GM21576 (cell line): ENCODE data around the gene AQP12B.

Source experiments
- ATAC-seq: cut with Tn5 transposase; IDR thresholded peaks from one replicate; pipeline ENCODE4 v1.9.1; 2021; ENCODE audit warnings: mild to moderate bottlenecking, moderate library complexity; ENCODE audit not compliant: unreplicated experiment

Gene AQP12B

GRCh38 chr2:240717681-240718581 lies 35.2 kb upstream of the AQP12B start:
- ATAC-seq: no peak

GRCh38 chr2:240717181-240717641 lies 34.5 kb upstream of the AQP12B start:
- no peak for ATAC-seq

- ATAC-seq: no peak
These were observed 33.6 kb upstream of the AQP12B start for GRCh38 chr2:240716130-240716798.

DNA sequence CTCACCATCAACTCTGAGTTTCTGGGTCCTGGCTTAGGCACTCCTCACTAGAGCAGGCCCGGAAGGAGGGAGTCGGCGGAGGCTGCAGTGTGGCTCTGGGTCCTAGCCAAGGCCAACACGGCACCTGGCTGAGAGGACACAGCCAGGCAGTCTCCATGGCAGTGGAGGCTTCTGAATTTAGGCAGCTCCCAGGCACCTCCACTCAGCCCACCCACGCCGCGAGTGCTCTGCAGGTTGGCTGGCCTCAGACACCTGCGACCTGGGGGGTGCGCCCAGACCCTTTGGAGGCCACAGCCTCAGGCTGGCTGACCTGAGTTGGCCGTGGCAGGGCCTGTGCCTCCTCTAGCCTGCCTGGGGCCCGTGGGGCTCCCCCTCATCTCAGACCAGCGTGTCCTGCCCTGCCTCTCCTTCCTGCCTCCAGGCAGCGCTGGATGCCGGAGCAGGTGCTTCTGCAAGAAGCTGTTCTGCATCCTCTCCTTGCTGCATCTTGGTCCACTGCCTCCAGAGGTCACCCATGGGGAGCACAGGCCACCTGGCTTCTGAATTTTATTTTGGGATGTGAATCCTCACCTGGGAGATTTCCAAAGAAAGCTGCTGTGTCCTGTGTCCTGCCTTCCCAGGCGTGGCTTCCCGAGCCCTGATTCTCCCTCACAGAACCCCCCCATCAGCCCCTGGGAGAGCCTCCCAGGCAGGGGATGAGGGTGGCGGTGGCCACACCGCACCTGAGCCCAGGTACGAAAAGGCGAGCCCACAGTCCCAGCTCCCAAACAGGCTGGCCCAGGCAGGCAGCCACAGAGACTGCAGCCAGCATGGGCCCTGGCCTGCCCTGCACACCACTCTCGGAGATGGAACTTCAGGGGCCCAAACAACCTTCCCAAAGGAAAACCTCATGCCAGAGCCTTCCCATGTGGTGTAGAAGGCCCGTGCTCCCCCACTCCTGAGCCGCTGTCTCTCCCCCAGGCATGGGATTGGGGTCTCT lies 32.4 kb upstream of the AQP12B start:
- ATAC-seq: no peak

GRCh38 chr2:240713928-240714746 lies 31.5 kb upstream of the AQP12B start:
- ATAC-seq: no peak

GRCh38 chr2:240713071-240713927 lies 30.6 kb upstream of the AQP12B start:
- ATAC-seq: no peak

- no peak for ATAC-seq
These were observed 29.4 kb upstream of the AQP12B start for GRCh38 chr2:240712121-240712520.

DNA sequence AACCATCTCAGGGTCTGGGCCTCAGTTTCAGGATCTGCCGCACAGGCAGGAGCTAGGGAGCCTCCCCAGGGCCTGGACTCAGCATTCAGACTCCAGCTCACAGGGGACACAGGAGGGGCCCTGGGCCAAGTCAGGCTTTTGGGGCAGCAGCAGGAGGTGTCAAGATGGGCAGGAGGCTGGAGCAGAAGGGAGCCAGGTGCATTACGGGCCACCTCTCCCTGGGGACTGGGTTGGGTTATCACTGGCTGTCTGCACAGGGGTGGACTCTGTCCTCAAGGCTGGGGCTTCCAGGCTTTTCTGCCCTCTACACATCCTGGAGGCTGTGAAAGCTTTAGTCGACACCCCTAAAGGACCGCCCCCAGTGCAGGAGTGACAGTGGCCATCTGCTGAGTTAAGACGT lies 29.0 kb upstream of the AQP12B start:
- ATAC-seq: no peak

- ATAC-seq: no peak
These were observed 28.6 kb upstream of the AQP12B start for GRCh38 chr2:240711296-240711695.

DNA sequence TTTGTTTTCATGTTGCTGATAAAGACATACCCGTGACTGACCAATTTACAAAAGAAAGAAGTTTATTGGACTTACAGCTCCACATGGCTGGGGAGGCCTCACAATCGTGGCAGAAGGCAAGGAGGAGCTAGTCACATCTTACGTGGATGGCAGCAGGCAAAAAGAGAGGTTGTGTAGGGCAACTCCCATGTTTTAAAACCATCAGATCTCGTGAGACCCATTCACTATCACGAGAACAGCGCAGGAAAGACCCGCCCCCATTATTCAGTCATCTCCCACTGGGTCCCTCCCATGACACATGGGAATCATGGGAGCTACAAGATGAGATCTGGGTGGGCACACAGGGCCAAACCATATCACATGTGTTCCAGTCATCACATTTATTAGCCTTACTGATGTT lies 25.8 kb upstream of the AQP12B start:
- ATAC-seq: no peak

GRCh38 chr2:240707821-240708220 lies 25.1 kb upstream of the AQP12B start:
- no peak for ATAC-seq

- no peak for ATAC-seq
These were observed 24.5 kb upstream of the AQP12B start for GRCh38 chr2:240707043-240707756.

GRCh38 chr2:240705204-240705791 lies 22.6 kb upstream of the AQP12B start:
- no peak for ATAC-seq

DNA sequence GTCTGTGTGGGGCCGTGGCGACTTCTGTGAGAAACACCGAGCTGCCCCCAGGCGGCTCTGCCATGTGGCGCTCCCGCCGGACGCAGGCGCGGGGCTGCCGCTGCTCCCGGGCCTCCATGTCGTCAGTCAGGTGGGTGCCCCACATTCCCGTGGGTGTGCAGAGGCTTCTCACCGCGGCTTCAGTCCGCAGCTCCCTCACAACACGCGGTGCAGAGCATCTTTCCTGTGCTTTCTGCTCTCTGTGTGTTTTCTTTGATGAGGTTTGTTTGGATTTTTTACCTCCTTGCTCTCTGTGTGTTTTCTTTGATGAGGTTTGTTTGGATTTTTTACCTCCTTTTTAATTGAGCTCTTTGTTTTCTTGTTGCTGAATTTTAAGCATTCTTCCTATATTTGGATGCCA lies 22.0 kb upstream of the AQP12B start:
- no peak for ATAC-seq

- ATAC-seq: no peak
These were observed 21.0 kb upstream of the AQP12B start for GRCh38 chr2:240703417-240704341.

GRCh38 chr2:240702640-240703011 lies 19.9 kb upstream of the AQP12B start:
- ATAC-seq: no peak
